WTC11 (cell line): ENCODE data around the gene FBXL7. TPM values are rescaled to one million over a fixed set of nuclear protein-coding genes. Genes with fewer than 3 reads are reported as not detected.

ENCODE experiments used
- ATAC-seq: fragments of 200-7000 bp; cut with Tn5 transposase; 2 replicates; pipeline ENCODE4 v1.10.0; 2021; ENCODE audit warnings: mild to moderate bottlenecking, moderate library complexity
- CTCF ChIA-PET: fragments of 300-600 bp; sonication (Branson Sonifier 250); formaldehyde crosslinking; loops from one replicate; lab custom pipeline; 2021; ENCODE audit warnings: antibody characterized with exemption; lab: Charles Lee
- POLR2A ChIA-PET: fragments of 350-600 bp; sonication (Branson Sonifier 250); formaldehyde crosslinking; loops from one replicate; lab custom pipeline; 2021; ENCODE audit warnings: antibody characterized with exemption; lab: Charles Lee
- DNase-seq: peaks from one replicate; pipeline ENCODE4 v3.0.0; 2021; ENCODE audit warnings: low spot score
- H3K27ac Mint-ChIP-seq: 2 replicates; pipeline ENCODE4 v1.8.0; 2021; ENCODE audit warnings: mixed read lengths
- H3K27me3 Mint-ChIP-seq: 2 replicates; pipeline ENCODE4 v1.8.0; 2021; ENCODE audit warnings: low read depth, mild to moderate bottlenecking, moderate library complexity, mixed read lengths
- H3K36me3 Mint-ChIP-seq: 2 replicates; pipeline ENCODE4 v1.8.0; 2021; ENCODE audit warnings: mixed read lengths
- H3K4me1 Mint-ChIP-seq: 2 replicates; pipeline ENCODE4 v1.8.0; 2022; ENCODE audit warnings: mixed read lengths
- H3K4me3 Mint-ChIP-seq: 2 replicates; pipeline ENCODE4 v1.8.0; 2021; ENCODE audit warnings: mild to moderate bottlenecking, moderate library complexity, mixed read lengths
- H3K9me3 Mint-ChIP-seq: 2 replicates; pipeline ENCODE4 v1.8.0; 2021; ENCODE audit warnings: mixed read lengths
- ATF3 ChIP-seq: sonication (generic); formaldehyde crosslinking; conservative IDR thresholded peaks from 2 replicates; pipeline ENCODE4 v1.8.1; 2022; ENCODE audit warnings: mild to moderate bottlenecking, missing genetic modification reagents
- CBFB ChIP-seq: sonication (generic); formaldehyde crosslinking; IDR thresholded peaks from 2 replicates; pipeline ENCODE4 v1.8.1; 2022; ENCODE audit warnings: mild to moderate bottlenecking, low read depth, missing genetic modification reagents
- E2F5 ChIP-seq: sonication (generic); formaldehyde crosslinking; IDR thresholded peaks from 2 replicates; pipeline ENCODE4 v1.8.1; 2022; ENCODE audit warnings: mild to moderate bottlenecking, moderate library complexity, missing genetic modification reagents
- FOXP1 ChIP-seq: sonication (generic); formaldehyde crosslinking; IDR thresholded peaks from 2 replicates; pipeline ENCODE4 v1.8.0; 2022; ENCODE audit warnings: missing genetic modification reagents, mild to moderate bottlenecking, moderate library complexity, borderline replicate concordance
- IRF1 ChIP-seq: sonication (generic); formaldehyde crosslinking; IDR thresholded peaks from 2 replicates; pipeline ENCODE4 v1.8.0; 2023; ENCODE audit warnings: missing genetic modification reagents
- JAZF1 ChIP-seq: fragments of 250-450 bp; sonication (Bioruptor Pico); IDR thresholded peaks from 2 replicates; pipeline ENCODE4 v1.9.0; 2021; ENCODE audit warnings: moderate library complexity, mild to moderate bottlenecking, inconsistent platforms
- MAX ChIP-seq: sonication (generic); formaldehyde crosslinking; IDR thresholded peaks from 2 replicates; pipeline ENCODE4 v1.8.0; 2022; ENCODE audit warnings: mild to moderate bottlenecking, missing genetic modification reagents
- MLX ChIP-seq: sonication (generic); formaldehyde crosslinking; IDR thresholded peaks from 2 replicates; pipeline ENCODE4 v1.8.1; 2023; ENCODE audit warnings: mild to moderate bottlenecking, missing genetic modification reagents, moderate library complexity
- NFYB ChIP-seq: sonication (generic); formaldehyde crosslinking; conservative IDR thresholded peaks from 2 replicates; pipeline ENCODE4 v1.8.0; 2022; ENCODE audit warnings: low read depth, missing genetic modification reagents
- NR3C1 ChIP-seq: sonication (generic); formaldehyde crosslinking; conservative IDR thresholded peaks from 2 replicates; pipeline ENCODE4 v1.8.1; 2023; ENCODE audit warnings: low read depth, mild to moderate bottlenecking, missing genetic modification reagents
- PREB ChIP-seq: sonication (generic); formaldehyde crosslinking; IDR thresholded peaks from 2 replicates; pipeline ENCODE4 v1.8.1; 2022; ENCODE audit warnings: mild to moderate bottlenecking, missing genetic modification reagents, moderate library complexity, borderline replicate concordance
- RORB ChIP-seq: fragments of 250-450 bp; sonication (Bioruptor Pico); IDR thresholded peaks from 2 replicates; pipeline ENCODE4 v1.9.0; 2021; ENCODE audit warnings: mild to moderate bottlenecking
- TEAD4 ChIP-seq: sonication (generic); formaldehyde crosslinking; IDR thresholded peaks from 2 replicates; pipeline ENCODE4 v1.8.0; 2022; ENCODE audit warnings: mild to moderate bottlenecking, missing genetic modification reagents
- ZNF121 ChIP-seq: sonication (generic); formaldehyde crosslinking; IDR thresholded peaks from 2 replicates; pipeline ENCODE4 v1.8.0; 2023; ENCODE audit warnings: missing genetic modification reagents
- ZNF219 ChIP-seq: sonication (generic); formaldehyde crosslinking; IDR thresholded peaks from 2 replicates; pipeline ENCODE4 v1.8.0; 2023; ENCODE audit warnings: missing genetic modification reagents, mild to moderate bottlenecking, borderline replicate concordance
- ZNF232 ChIP-seq: sonication (generic); formaldehyde crosslinking; IDR thresholded peaks from 2 replicates; pipeline ENCODE4 v1.8.0; 2022; ENCODE audit warnings: mild to moderate bottlenecking, missing genetic modification reagents
- ZNF396 ChIP-seq: fragments of 250-450 bp; sonication (Bioruptor Pico); IDR thresholded peaks from 2 replicates; pipeline ENCODE4 v1.8.0; 2021; ENCODE audit warnings: mild to moderate bottlenecking, moderate library complexity, borderline replicate concordance
- ZNF423 ChIP-seq: fragments of 250-450 bp; sonication (Bioruptor Pico); IDR thresholded peaks from 2 replicates; pipeline ENCODE4 v2.1.2; 2022; ENCODE audit warnings: mild to moderate bottlenecking, moderate library complexity
- ZNF425 ChIP-seq: fragments of 250-450 bp; sonication (Bioruptor Pico); conservative IDR thresholded peaks from 2 replicates; pipeline ENCODE4 v1.9.0; 2021; ENCODE audit warnings: mild to moderate bottlenecking
- total RNA-seq: library from RNA; stranded (reverse); gene quantifications from 3 replicates; pipeline ENCODE4 v1.2.3, GENCODE V29; 2021

The FBXL7 gene
- total RNA-seq, 1 experiment from 2014 or later: 13.8 TPM

GRCh38 chr5:15728811-15729210 lies 228.8 kb downstream of the FBXL7 start (continued):
- TF ChIP-seq NR3C1 (CRISPR knock-in tag) (no peak), ATF3 (no peak), ZNF425 (CRISPR knock-in tag) (no peak), ZNF423 (CRISPR knock-in tag) (no peak)

- Mint-ChIP-seq H3K4me3 (no peak overlapping the region), H3K4me1 (peaks cover 13% of the 10 kb centered on the region)
- no peak for ATAC-seq
- TF ChIP-seq MAX (CRISPR knock-in tag) (no peak), MLX (CRISPR knock-in tag) (no peak), ZNF396 (CRISPR knock-in tag) (no peak), RORB (CRISPR knock-in tag) (no peak), JAZF1 (CRISPR knock-in tag) (no peak), FOXP1 (CRISPR knock-in tag) (no peak), CBFB (no peak), ZNF232 (CRISPR knock-in tag) (no peak), NR3C1 (CRISPR knock-in tag) (no peak), TEAD4 (CRISPR knock-in tag) (no peak), NFYB (CRISPR knock-in tag) (no peak), ZNF219 (no peak), ZNF121 (CRISPR knock-in tag) (no peak)
- TF ChIP-seq, all 79 proteins: peak for 0
- peaks cover 17% of the 10 kb centered on the region for H3K36me3 Mint-ChIP-seq
- H3K27ac Mint-ChIP-seq: no peak overlapping the region
- H3K27me3 Mint-ChIP-seq: no peaks in the 10 kb centered on the region; the same call in 1 of the 2 replicates
- POLR2A ChIA-PET: interaction anchor here (0.5 kb wide), 1 partner anchor 29 kb away, joined by 5 read pairs; no protein-coding TSS in a partner anchor
- CTCF ChIA-PET: no interaction called here
- peaks cover 21% of the 10 kb centered on the region for H3K9me3 Mint-ChIP-seq
- DNase-seq: no peak
Observed at GRCh38 chr5:15731699-15732098, 231.7 kb downstream of the FBXL7 start.

GRCh38 chr5:15734058-15734457 lies 234.1 kb downstream of the FBXL7 start:
- ChIA-PET CTCF (no interaction called here), POLR2A (interaction anchor here (0.5 kb wide), 1 partner anchor 15 kb away, joined by 5 read pairs; no protein-coding TSS in a partner anchor)
- DNase-seq (peak; percentile 14), ATAC-seq (peak; percentile 63; the same call in 1 of the 2 replicates)
- peaks cover 14% of the 10 kb centered on the region for H3K4me1 Mint-ChIP-seq
- H3K9me3 Mint-ChIP-seq: no peaks in the 10 kb centered on the region
- no peaks in the 10 kb centered on the region for H3K36me3 Mint-ChIP-seq
- TF ChIP-seq IRF1 (CRISPR knock-in tag) (no peak), E2F5 (CRISPR knock-in tag) (no peak), RORB (CRISPR knock-in tag) (no peak), ZNF396 (CRISPR knock-in tag) (no peak), NFYB (CRISPR knock-in tag) (no peak), PREB (CRISPR knock-in tag) (no peak)
- H3K27ac Mint-ChIP-seq: peak overlapping the region; percentile 40; the same call in 1 of the 2 replicates
- H3K27me3 Mint-ChIP-seq: no peaks in the 10 kb centered on the region
- no peak overlapping the region for H3K4me3 Mint-ChIP-seq
